Stomach (tissue), 9 donors: ENCODE measurements around the gene PNPLA3. TPM values are rescaled to one million over a fixed set of nuclear protein-coding genes. Genes with fewer than 3 reads are reported as not detected.

Experiments used
- DNase-seq, 2 donors: peaks; one replicate each; pipeline versions ENCODE4 v3.0.0 to v3.0.0-alpha.2; 2013 to 2019
- H3K27ac ChIP-seq, 5 donors: fragments of 200-600 bp in 4 of 5; sonication (generic) in 4 of 5; one replicate each; pipeline ENCODE4 v1.5.1; 2013 to 2019; ENCODE audit warnings: mild to moderate bottlenecking in 1 of 5, moderate library complexity in 1 of 5
- H3K27me3 ChIP-seq, 3 donors: fragments of 200-600 bp; sonication (generic); one replicate each; pipeline ENCODE4 v1.5.1; 2017 to 2019; ENCODE audit warnings: mixed run types in 1 of 3
- H3K36me3 ChIP-seq, 4 donors: fragments of 200-600 bp; sonication (generic); 1 replicate in 3 of 4; 2 replicates in 1 of 4; pipeline ENCODE4 v1.5.1; 2016 to 2019
- H3K4me1 ChIP-seq, 4 donors: fragments of 200-600 bp; sonication (generic); one replicate each; pipeline ENCODE4 v1.5.1; 2016 to 2019
- H3K4me3 ChIP-seq, 4 donors: fragments of 200-600 bp; sonication (generic) in 3 of 4; one replicate each; pipeline ENCODE4 v1.5.1; 2016 to 2019; ENCODE audit warnings: mild to moderate bottlenecking in 1 of 4
- H3K9me3 ChIP-seq, 4 donors: fragments of 200-600 bp; sonication (generic); one replicate each; pipeline ENCODE4 v1.5.1; 2016 to 2019
- CTCF ChIP-seq, 7 experiments: fragments of 450-650 bp in 4 of 7; fragments of 200-600 bp in 3 of 7; sonication (generic) in 3 of 7; IDR thresholded peaks; one replicate each; pipeline ENCODE4 v1.5.1; 2016 to 2019; ENCODE audit warnings: antibody characterized with exemption in 7 of 7, control low read depth in 2 of 7, mild to moderate bottlenecking in 1 of 7
- EP300 ChIP-seq: sonication (generic); formaldehyde crosslinking; IDR thresholded peaks from one replicate; pipeline ENCODE4 v1.6.1; 2017; ENCODE audit warnings: antibody characterized with exemption
- POLR2A ChIP-seq, 4 donors: fragments of 450-650 bp; IDR thresholded peaks; one replicate each; pipeline ENCODE4 v1.6.1; 2016; ENCODE audit warnings: antibody characterized with exemption in 4 of 4, control low read depth in 2 of 4, mild to moderate bottlenecking in 1 of 4, moderate library complexity in 1 of 4
- POLR2AphosphoS5 ChIP-seq, 3 donors: sonication (generic); formaldehyde crosslinking; IDR thresholded peaks; one replicate each; pipeline ENCODE4 v1.6.1; 2016; ENCODE audit warnings: antibody characterized with exemption in 3 of 3
- WGBS, 5 donors: extraction: QIAGEN DNeasy Blood & Tissue Kit in 3 of 5; methylation state at CpG; one replicate each; pipeline versions ENCODE4 v1.1.5 to v1.1.7; 2013 to 2018; 5-methylcytosine and 5-hydroxymethylcytosine counted together
- intact Hi-C: fragments of 100-400 bp; cut with DNase I; formaldehyde crosslinking; loops from one replicate; pipeline ENCODE4 v1.15.1; 2023; ENCODE audit warnings: low total_unique reads
- polyA plus RNA-seq, 3 donors: library from polyadenylated mRNA; stranded (reverse); fragments of 200-250 nt; gene quantifications; one replicate each; pipeline ENCODE4 v1.2.3, GENCODE V29; 2013
- total RNA-seq, 5 donors: library from RNA; depleted of rRNA; stranded (reverse); fragments of >200 nt; gene quantifications; one replicate each; pipeline versions ENCODE4 v1.1.0 to v1.2.3, GENCODE V29; 2014 to 2016
- donor health status: healthy with polysubstance abuse.
- donor health status: Bipolar disorder and iron deficiency.
- donor health status: healthy.

The PNPLA3 gene
- total and polyA plus RNA-seq, 8 donors, result 0.12 to 0.73 (median 0.47) TPM; not detected in 4

DNA sequence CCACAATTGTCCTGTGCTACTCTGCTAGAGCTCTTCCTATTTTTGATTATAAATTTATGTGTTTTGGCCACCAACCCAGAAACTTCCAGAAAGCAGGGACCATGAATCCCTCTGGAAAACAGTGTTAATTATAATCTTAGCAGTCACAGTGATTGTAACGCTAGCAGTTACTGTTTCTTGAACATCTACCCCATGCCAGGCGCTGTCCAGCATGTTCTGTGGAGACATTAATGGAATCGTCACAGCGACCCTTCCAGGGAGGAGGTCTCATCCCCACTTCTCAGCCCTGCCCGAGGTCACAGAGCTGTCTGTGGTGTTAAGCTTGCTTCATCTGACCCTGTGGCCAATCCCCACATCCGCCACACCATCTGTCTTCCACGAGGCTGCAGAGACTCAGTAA is 17.9 kb upstream of the PNPLA3 start:
- Histone ChIP-seq H3K9me3 (no peaks in the 10 kb centered on the region), H3K4me3 (no peak overlapping the region), H3K36me3 (no peaks in the 10 kb centered on the region), H3K27ac (no peak overlapping the region), H3K4me1 (no peaks in the 10 kb centered on the region), H3K27me3 (peaks cover 0 to 81% (median 2%) of the 10 kb centered on the region in 3 donors)
- DNase-seq, result no peak
- TF ChIP-seq EP300 (no peak), POLR2A (IDR thresholded peaks at IDR 0.05) (no peak), POLR2AphosphoS5 (IDR thresholded peaks at IDR 0.05) (no peak), CTCF (IDR thresholded peaks at IDR 0.05) (no peak)
- intact Hi-C loops, result no loop called here
- 39 to 50% (median 44%) methylated on average over 7 of the region's 7 CpGs for WGBS, 5 donors

DNA sequence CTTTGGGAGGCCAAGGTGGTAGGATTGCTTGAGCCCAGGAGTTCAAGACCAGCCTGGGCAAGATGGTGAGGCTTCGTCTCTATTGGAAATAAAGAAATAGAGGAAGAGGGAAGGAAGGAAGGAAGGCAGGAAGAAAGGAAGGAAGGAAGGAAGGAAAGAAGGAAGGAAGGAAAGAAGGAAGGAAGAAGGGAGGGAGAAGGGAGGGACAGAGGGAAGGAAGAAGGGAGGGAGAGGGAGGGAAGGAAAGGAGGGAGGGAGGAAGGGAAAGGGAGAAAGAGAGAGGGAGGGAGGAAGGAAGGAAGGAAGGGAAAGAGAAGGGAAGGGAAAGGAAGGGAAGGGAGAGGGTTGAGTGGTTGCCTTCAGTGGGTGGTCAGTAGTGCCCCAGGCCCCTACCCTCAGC is 13.9 kb upstream of the PNPLA3 start:
- intact Hi-C loops, result no loop called here
- Histone ChIP-seq H3K27me3 (peaks cover 0 to 73% (median 0%) of the 10 kb centered on the region in 3 donors), H3K36me3 (no peaks in the 10 kb centered on the region), H3K4me1 (no peaks in the 10 kb centered on the region), H3K4me3 (no peak overlapping the region), H3K27ac (no peak overlapping the region), H3K9me3 (no peaks in the 10 kb centered on the region)
- DNase-seq, result no peak
- TF ChIP-seq POLR2A (IDR thresholded peaks at IDR 0.05) (no peak), EP300 (no peak), CTCF (IDR thresholded peaks at IDR 0.05) (no peak), POLR2AphosphoS5 (IDR thresholded peaks at IDR 0.05) (no peak)
- WGBS, 5 donors, result 67 to 85% (median 81%) methylated on average over 1 of the region's 1 CpG

GRCh38 chr22:43910178-43910695 is 13.4 kb upstream of the PNPLA3 start:
- peaks cover 0 to 73% (median 0%) of the 10 kb centered on the region in 3 donors for H3K27me3 ChIP-seq
- TF ChIP-seq CTCF (IDR thresholded peaks at IDR 0.05) (no peak), POLR2AphosphoS5 (IDR thresholded peaks at IDR 0.05) (no peak), POLR2A (IDR thresholded peaks at IDR 0.05) (no peak), EP300 (no peak)
- no peaks in the 10 kb centered on the region for H3K9me3 ChIP-seq
- no peak for DNase-seq
- no peaks in the 10 kb centered on the region for H3K36me3 ChIP-seq
- no peak overlapping the region for H3K4me3 ChIP-seq
- H3K27ac ChIP-seq, result no peak overlapping the region
- WGBS, 5 donors, result 60 to 71% (median 66%) methylated on average over 5 to 6 of the region's 6 CpGs
- intact Hi-C loops, result no loop called here
- H3K4me1 ChIP-seq, result no peaks in the 10 kb centered on the region

GRCh38 chr22:43911351-43911750 is 12.3 kb upstream of the PNPLA3 start:
- Histone ChIP-seq H3K4me3 (no peak overlapping the region), H3K4me1 (no peaks in the 10 kb centered on the region), H3K27me3 (peaks cover 0 to 72% (median 0%) of the 10 kb centered on the region in 3 donors), H3K27ac (no peak overlapping the region), H3K36me3 (no peaks in the 10 kb centered on the region), H3K9me3 (no peaks in the 10 kb centered on the region)
- intact Hi-C loops, result no loop called here
- 17 to 21% (median 20%) methylated on average over 4 of the region's 4 CpGs for WGBS, 5 donors
- DNase-seq, result no peak
- no peak for TF ChIP-seq POLR2AphosphoS5 (IDR thresholded peaks at IDR 0.05)
- TF ChIP-seq EP300, result no peak
- no peak for TF ChIP-seq CTCF (IDR thresholded peaks at IDR 0.05)
- TF ChIP-seq POLR2A (IDR thresholded peaks at IDR 0.05), result no peak
